Adrenal gland (tissue), 5 donors: ENCODE results near the gene KCNK5.

Experiments used
- POLR2A ChIP-seq, 2 donors: fragments of 450-650 bp; IDR thresholded peaks; one replicate each; pipeline ENCODE4 v1.6.1; 2017; ENCODE audit warnings: antibody characterized with exemption in 2 of 2, mild to moderate bottlenecking in 2 of 2, moderate library complexity in 1 of 2
- TF ChIP-seq, protein P1 (sequence below), 6 experiments: fragments of 450-650 bp in 4 of 6; fragments of 200-600 bp in 2 of 6; sonication (generic) in 1 of 6; IDR thresholded peaks; 1 replicate in 5 of 6; 2 replicates in 1 of 6; pipeline versions ENCODE4 v1.5.1 to v1.8.0; 2016 to 2021; ENCODE audit warnings: antibody characterized with exemption in 6 of 6, mild to moderate bottlenecking in 2 of 6, moderate library complexity in 1 of 6
- donor health status: DM: no; HTN: no; CAD: no.

DNA sequence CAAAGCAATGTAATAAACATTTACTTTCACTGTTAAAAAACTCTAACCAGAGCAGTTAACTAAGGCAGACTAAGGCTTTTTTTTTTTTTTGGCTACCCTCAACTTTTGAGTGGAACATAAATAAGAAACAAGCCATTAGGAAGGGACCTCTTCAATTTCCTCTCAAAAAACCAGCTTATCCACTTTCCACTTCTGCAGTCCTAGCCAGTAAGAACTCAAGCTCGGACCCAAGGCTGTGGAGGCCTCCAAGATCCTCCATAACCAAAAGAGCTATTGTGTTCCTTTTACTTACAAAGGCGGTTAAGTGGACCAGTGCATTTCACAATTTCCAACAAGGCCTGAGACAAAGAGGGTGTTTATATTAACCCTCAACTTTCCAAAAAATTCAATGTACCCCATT, 5.3 kb downstream of the KCNK5 start:
- TF ChIP-seq POLR2A (IDR thresholded peaks at IDR 0.05): no peak
- TF ChIP-seq, protein P1, sequence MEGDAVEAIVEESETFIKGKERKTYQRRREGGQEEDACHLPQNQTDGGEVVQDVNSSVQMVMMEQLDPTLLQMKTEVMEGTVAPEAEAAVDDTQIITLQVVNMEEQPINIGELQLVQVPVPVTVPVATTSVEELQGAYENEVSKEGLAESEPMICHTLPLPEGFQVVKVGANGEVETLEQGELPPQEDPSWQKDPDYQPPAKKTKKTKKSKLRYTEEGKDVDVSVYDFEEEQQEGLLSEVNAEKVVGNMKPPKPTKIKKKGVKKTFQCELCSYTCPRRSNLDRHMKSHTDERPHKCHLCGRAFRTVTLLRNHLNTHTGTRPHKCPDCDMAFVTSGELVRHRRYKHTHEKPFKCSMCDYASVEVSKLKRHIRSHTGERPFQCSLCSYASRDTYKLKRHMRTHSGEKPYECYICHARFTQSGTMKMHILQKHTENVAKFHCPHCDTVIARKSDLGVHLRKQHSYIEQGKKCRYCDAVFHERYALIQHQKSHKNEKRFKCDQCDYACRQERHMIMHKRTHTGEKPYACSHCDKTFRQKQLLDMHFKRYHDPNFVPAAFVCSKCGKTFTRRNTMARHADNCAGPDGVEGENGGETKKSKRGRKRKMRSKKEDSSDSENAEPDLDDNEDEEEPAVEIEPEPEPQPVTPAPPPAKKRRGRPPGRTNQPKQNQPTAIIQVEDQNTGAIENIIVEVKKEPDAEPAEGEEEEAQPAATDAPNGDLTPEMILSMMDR (IDR thresholded peaks at IDR 0.05): no peak
